Stomach smooth muscle (tissue), 2 donors: ENCODE results near the gene TRMT112.

Source experiments
- H3K27ac ChIP-seq: one replicate; pipeline ENCODE4 v1.7.0; 2013; ENCODE audit warnings: mild to moderate bottlenecking, low read length, inconsistent platforms
- H3K27me3 ChIP-seq, 2 donors: one replicate each; pipeline ENCODE4 v1.7.0; 2013; ENCODE audit warnings: low read length in 2 of 2; ENCODE audit not compliant: insufficient read depth in 2 of 2, control insufficient read depth in 1 of 2
- H3K36me3 ChIP-seq, 2 donors: one replicate each; pipeline ENCODE4 v1.7.0; 2013; ENCODE audit warnings: low read length in 2 of 2; ENCODE audit not compliant: control insufficient read depth in 2 of 2, insufficient read depth in 2 of 2
- H3K4me1 ChIP-seq: one replicate; pipeline ENCODE4 v1.7.0; 2013; ENCODE audit warnings: low read length; ENCODE audit not compliant: control insufficient read depth, insufficient read depth
- H3K4me3 ChIP-seq, 2 donors: one replicate each; pipeline ENCODE4 v1.7.0; 2013; ENCODE audit warnings: low read length in 2 of 2
- H3K9ac ChIP-seq, 2 donors: one replicate each; pipeline ENCODE4 v1.7.0; 2013; ENCODE audit warnings: low read length in 2 of 2, mild to moderate bottlenecking in 1 of 2
- H3K9me3 ChIP-seq, 2 donors: one replicate each; pipeline ENCODE4 v1.7.0; 2013; ENCODE audit warnings: low read length in 2 of 2; ENCODE audit not compliant: control insufficient read depth in 2 of 2
- donor health status: healthy.
- donor health status: Pancreatic carcinoma.

TRMT112 gene

DNA sequence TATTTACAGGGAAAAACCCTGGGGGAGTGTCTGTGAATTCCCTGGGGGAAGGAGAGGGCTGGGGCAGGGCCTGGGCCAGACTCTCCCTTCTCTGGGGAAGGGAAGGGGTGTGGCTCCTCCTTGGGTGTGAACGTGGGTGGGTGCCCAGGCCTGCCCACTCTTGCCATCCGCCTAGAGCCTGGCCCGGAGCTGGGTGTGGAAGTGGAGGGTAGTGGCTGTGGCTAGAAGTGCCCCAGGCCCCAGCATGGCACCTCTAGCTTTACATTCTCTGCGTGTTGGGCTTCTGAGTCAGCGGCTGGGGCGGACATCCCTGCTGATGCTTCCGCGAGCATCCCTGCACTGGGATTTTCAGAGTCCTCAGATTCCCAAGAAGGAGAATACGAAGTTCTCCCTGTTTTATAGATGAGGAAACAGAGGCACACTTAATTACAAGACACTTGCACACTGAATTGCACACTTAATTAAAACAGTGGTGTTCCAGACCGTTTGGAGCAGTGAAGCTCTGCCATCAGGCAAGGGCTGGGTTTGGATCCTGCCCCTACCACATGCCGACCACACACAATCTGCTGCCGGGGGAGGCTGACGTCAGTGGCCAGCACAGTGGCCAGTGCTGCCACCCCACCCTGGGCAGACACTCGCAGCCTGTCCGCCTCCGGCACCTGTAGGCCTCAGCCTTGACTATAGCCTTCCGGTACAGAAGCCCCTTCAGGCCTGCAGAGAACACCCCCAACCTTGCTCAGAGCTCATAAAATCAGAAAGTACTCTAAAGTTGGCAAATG, 40.5 kb downstream of the TRMT112 start:
- Histone ChIP-seq H3K4me1 (peaks cover 5% of the 10 kb centered on the region), H3K27ac (no peak overlapping the region), H3K27me3 (no peaks in the 10 kb centered on the region), H3K9ac (no peak overlapping the region), H3K36me3 (peaks cover 14 to 17% of the 10 kb centered on the region in 2 donors), H3K4me3 (no peak overlapping the region), H3K9me3 (no peaks in the 10 kb centered on the region)

DNA sequence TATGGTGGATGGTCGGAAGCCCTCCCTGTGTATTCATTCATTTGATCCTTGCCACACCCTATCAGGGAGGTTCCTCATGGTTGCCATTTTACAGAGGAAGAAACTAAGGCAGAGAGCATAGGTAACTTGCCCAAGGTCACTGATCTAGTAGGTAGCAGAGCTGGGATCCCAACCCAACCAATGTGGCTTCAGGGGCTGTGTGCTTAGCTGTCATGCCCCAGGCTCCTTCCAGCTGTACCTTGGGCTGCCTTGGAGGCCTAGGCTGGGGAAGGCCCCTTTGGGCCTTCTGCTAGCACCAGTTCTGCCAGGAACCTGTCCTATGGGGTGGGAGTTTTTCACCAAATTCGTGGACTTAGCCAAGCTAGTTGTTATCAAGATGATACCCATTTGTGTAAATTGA, 41.5 kb downstream of the TRMT112 start:
- H3K4me3 ChIP-seq = no peak overlapping the region
- no peak overlapping the region for H3K27ac ChIP-seq
- no peak overlapping the region for H3K9ac ChIP-seq
- peaks cover 11 to 17% of the 10 kb centered on the region in 2 donors for H3K36me3 ChIP-seq
- peaks cover 8% of the 10 kb centered on the region for H3K4me1 ChIP-seq
- H3K27me3 ChIP-seq = no peaks in the 10 kb centered on the region
- no peaks in the 10 kb centered on the region for H3K9me3 ChIP-seq

DNA sequence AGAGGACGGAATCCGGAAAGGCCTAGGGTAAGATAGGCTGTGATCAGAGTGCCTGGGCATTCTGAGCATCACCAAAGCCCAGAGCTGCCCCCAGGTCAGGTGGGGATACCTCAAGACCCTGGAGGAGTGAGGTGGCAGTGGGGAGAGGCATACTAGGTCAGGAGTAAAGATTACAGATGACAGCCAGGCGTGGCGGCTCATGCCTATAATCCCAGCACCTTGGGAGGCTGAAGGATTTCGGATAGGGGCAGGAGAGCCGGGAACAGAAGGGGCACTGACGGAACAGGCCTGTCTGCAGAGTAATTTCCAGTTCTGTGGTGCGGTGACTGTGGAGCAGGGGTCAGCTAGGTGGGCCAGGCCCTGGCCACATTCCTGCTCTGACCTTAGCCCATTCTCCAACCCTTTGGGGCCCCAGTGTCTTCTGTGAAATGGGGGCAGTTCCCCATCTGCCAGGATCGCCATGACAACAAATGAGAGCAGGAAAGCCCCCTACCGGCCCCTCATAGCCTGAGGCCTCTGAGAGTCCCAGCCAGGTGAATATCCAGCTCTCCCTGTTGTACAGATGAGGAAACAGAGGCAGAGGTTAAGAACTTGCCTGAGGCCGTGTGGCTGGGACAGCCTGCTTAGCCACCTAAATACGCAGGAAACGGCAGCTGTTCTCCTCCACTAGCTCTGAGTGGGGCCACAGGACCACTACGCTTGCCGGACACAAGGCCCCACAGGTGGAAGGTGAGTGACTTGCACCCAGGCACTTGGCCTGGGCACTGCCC, 42.1 kb downstream of the TRMT112 start:
- peaks cover 11 to 17% of the 10 kb centered on the region in 2 donors for H3K36me3 ChIP-seq
- H3K4me1 ChIP-seq = peaks cover 13% of the 10 kb centered on the region
- no peak overlapping the region for H3K9ac ChIP-seq
- H3K4me3 ChIP-seq = no peak overlapping the region
- H3K27ac ChIP-seq = no peak overlapping the region
- H3K9me3 ChIP-seq = no peaks in the 10 kb centered on the region
- H3K27me3 ChIP-seq = no peaks in the 10 kb centered on the region

DNA sequence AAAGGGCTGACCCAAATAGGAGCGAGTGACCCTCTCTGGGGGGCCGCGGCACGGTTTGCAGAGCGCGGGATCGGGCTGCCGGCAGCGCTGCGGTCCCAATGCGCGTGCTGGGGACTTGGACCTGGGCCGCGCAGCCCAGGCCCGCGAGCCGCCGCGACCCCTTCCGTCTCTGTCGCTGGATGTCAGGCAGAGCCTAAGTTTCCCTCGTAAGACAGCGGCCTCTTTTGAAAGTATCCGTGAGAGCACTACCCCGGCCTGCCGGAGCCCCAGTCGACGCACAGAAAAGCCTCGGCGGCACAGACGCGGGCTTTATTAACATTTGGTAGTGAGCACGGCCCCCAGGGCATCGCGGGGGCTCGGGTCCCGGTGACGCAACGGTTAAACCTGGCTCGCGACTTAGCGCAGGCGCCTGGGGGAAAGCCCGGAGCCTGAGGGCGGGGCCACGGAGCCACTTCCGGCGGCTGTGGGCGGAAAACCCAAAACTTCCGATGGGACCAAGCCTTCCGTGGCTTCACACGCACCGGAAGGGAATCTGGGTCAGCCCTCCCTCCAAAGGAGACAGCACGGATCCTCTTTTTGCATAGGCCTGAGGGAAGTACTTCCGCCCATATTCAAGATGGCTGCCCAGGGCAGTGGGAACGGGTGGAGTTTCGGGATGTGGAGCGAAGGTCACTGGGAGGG, 47.7 kb downstream of the TRMT112 start:
- Histone ChIP-seq H3K4me3 (peak overlapping the region; percentile 94 to 99), H3K27ac (peak overlapping the region; percentile 96), H3K9ac (peak overlapping the region; percentile 93 to 96), H3K27me3 (no peaks in the 10 kb centered on the region), H3K4me1 (peaks cover 35% of the 10 kb centered on the region), H3K9me3 (no peaks in the 10 kb centered on the region), H3K36me3 (peaks cover 0 to 9% of the 10 kb centered on the region in 2 donors)

DNA sequence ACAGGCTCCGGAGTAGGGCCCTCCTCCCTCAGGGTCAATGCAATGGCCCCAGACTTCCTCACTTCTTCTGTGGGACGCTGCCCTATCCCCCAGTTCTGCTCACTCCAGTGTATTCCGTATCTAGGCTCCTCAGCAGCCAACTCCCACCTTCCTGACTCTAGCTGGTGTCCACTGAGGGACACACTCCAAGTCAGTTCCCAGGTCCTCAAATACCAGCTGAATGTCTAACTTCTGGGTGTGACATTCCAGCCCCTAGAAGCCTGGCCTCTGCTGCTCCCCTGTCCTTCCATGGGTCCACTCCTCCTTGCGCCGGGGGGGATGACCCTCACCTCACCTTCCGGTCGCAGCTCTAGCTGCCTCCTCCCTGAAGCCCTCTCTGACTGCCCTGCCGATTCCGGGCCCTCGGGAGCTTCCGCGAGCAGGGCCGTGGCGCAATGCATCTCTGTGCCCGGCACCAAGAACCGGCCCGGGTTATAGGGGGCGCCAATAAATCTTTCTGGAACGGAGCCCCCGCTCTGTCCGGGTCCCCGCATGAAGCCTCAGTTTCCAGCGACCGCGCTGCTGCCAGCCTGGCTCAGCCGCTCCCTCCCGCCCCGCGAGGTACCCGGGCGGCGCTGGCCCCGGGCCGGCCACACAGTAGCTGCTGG, 48.3 kb downstream of the TRMT112 start:
- Histone ChIP-seq H3K9ac (peak overlapping the region; percentile 78 to 86), H3K4me1 (peaks cover 35% of the 10 kb centered on the region), H3K27ac (peak overlapping the region; percentile 96)

GRCh38 chr11:64268025-64268892, 49.1 kb downstream of the TRMT112 start:
- no peaks in the 10 kb centered on the region for H3K27me3 ChIP-seq
- H3K36me3 ChIP-seq = peaks cover 0 to 17% of the 10 kb centered on the region in 2 donors
- H3K9ac ChIP-seq = peak overlapping the region; percentile 78 to 86
- H3K4me3 ChIP-seq = peak overlapping the region; percentile 72 to 94
- H3K9me3 ChIP-seq = no peaks in the 10 kb centered on the region
- peak overlapping the region; percentile 96 for H3K27ac ChIP-seq
- peaks cover 35% of the 10 kb centered on the region for H3K4me1 ChIP-seq

More for the DNA sequence above, 48.3 kb downstream of the TRMT112 start:
- Histone ChIP-seq H3K36me3 (peaks cover 0 to 14% of the 10 kb centered on the region in 2 donors), H3K4me3 (peak overlapping the region; percentile 72 to 94), H3K27me3 (no peaks in the 10 kb centered on the region), H3K9me3 (no peaks in the 10 kb centered on the region)

GRCh38 chr11:64267207-64267945, 50.0 kb downstream of the TRMT112 start:
- H3K4me3 ChIP-seq = no peak overlapping the region
- peaks cover 9 to 20% of the 10 kb centered on the region in 2 donors for H3K36me3 ChIP-seq
- peaks cover 35% of the 10 kb centered on the region for H3K4me1 ChIP-seq
- H3K9ac ChIP-seq = no peak overlapping the region
- no peaks in the 10 kb centered on the region for H3K9me3 ChIP-seq
- peak overlapping the region; percentile 96 for H3K27ac ChIP-seq
- H3K27me3 ChIP-seq = no peaks in the 10 kb centered on the region
